Measurements from ENCODE around the gene TNFRSF8. TPM values are rescaled to one million over a fixed set of nuclear protein-coding genes. Genes with fewer than 3 reads are reported as not detected.

The TNFRSF8 gene
- total RNA-seq, 8 experiments from 2014 or later: 0.31 to 16.0 (median 0.46) TPM

- in situ Hi-C loops (cut with MboI; ENCODE audit: low pct_unique_long_range_greater_than_20kb in 2 of 9, low sequenced_read_pairs in 9 of 9, unreplicated experiment in 9 of 9): loop anchor here (5.0 to 25.0 kb wide), 5 partner anchors 80 to 90 kb away; no protein-coding TSS in a partner anchor
- Histone ChIP-seq H3K4me3 (no peak overlapping the region), H3K27ac (no peak overlapping the region), H3K4me1 (replicated peaks in 1 of 2) (peaks cover 0 to 3% of the 10 kb centered on the region in 2 donors)
- WGBS, 10 experiments: 0 to 81% (median 46%) methylated on average over 2 to 17 of the region's 19 CpGs
- peak in 7 of 8 experiments; percentile 33 to 59 (median 44) for ATAC-seq (replicated peaks in 6 of 8)
Measured at GRCh38 chr1:12124693-12125421, 61.8 kb downstream of the TNFRSF8 start.

GRCh38 chr1:12125422-12126355 is 62.6 kb downstream of the TNFRSF8 start:
- in situ Hi-C loops (cut with MboI; ENCODE audit: low pct_unique_long_range_greater_than_20kb in 2 of 9, low sequenced_read_pairs in 9 of 9, unreplicated experiment in 9 of 9): loop anchor here in 7 of 9 experiments (5.0 to 10.0 kb wide), 4 partner anchors 79 to 89 kb away; no protein-coding TSS in a partner anchor
- peaks cover 0 to 3% of the 10 kb centered on the region in 2 donors for H3K4me1 ChIP-seq (replicated peaks in 1 of 2)
- H3K4me3 ChIP-seq: no peak overlapping the region
- WGBS, 10 experiments: 40 to 100% (median 85%) methylated on average over 1 to 22 of the region's 24 CpGs; no CpG with 5 or more reads in 3 of the 10 experiments
- no peak overlapping the region for H3K27ac ChIP-seq
- peak in 3 of 8 experiments; percentile 7 to 27 (median 18) for ATAC-seq (replicated peaks in 6 of 8)

DNA sequence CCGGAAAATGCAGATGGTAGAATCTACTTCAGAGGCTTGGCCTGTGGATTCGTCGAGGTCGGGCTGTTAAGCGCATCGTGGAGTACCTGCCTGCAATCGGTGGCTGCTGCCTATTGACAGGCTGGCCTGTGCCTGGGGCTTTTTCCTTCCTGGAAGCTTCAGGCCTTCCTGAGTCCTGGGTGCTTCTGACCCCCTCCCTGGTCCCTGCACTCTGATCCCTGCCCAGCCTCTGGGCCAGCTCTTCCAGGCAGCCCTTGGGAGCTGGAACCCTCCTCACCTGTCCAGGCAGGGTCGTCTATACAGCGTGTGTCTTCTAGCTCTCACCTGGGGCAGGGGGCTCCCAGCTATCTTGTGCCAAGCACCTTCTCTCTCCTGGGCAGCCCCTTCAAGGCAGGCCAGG is 63.7 kb downstream of the TNFRSF8 start:
- Histone ChIP-seq H3K27ac (no peak overlapping the region), H3K4me1 (replicated peaks in 1 of 2) (peaks cover 0 to 3% of the 10 kb centered on the region in 2 donors), H3K4me3 (no peak overlapping the region)
- peak in 1 of 8 experiments; percentile 9 for ATAC-seq (replicated peaks in 6 of 8)
- WGBS, 10 experiments: 81 to 100% (median 88%) methylated on average over 1 to 9 of the region's 9 CpGs; no CpG with 5 or more reads in 5 of the 10 experiments
- in situ Hi-C loops (cut with MboI; ENCODE audit: low pct_unique_long_range_greater_than_20kb in 2 of 9, low sequenced_read_pairs in 9 of 9, unreplicated experiment in 9 of 9): loop anchor here in 7 of 9 experiments (5.0 to 10.0 kb wide), 4 partner anchors 78 to 88 kb away; no protein-coding TSS in a partner anchor

DNA sequence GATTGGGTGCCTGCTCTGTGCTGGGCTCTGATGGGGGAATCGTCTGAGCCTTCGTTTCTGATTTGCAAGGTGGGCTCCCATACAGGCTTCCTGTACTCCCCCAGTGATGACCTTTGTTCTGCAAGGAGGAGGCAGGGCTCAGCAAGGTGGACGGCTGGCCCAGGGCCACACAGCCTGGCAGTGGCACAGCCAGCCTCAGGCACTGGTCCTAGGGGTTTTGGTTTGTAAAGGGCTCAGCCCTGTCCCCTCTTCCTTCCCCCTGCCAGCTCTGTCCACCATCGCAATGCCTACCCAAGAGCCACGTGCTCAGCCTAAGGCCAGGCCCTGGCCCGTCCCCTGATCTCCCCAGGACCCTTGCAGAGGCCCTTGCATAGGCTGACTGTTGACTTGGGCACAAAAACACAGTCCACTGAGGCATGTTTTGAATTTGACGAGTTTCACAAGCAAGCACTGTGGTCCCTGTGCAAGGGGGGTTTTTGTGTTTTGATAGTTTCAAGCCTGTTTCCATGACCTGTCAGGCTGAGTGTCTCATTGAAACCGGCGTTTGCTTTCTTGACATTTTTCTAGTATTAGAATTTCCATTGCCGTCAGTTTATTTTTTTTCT is 64.2 kb downstream of the TNFRSF8 start:
- H3K4me1 ChIP-seq (replicated peaks in 1 of 2): peaks cover 0 to 3% of the 10 kb centered on the region in 2 donors
- 77 to 100% (median 91%) methylated on average over 1 to 8 of the region's 10 CpGs; no CpG with 5 or more reads in 1 of the 10 experiments for WGBS, 10 experiments

GRCh38 chr1:12128120-12128519 is 65.0 kb downstream of the TNFRSF8 start:
- in situ Hi-C loops (cut with MboI; ENCODE audit: low pct_unique_long_range_greater_than_20kb in 2 of 9, low sequenced_read_pairs in 9 of 9, unreplicated experiment in 9 of 9): loop anchor here in 7 of 9 experiments (5.0 to 10.0 kb wide), 4 partner anchors 77 to 87 kb away; no protein-coding TSS in a partner anchor
- no peak overlapping the region for H3K27ac ChIP-seq
- WGBS, 10 experiments: 62 to 96% (median 78%) methylated on average over 2 to 15 of the region's 15 CpGs; no CpG with 5 or more reads in 4 of the 10 experiments

More for the DNA sequence above, 64.2 kb downstream of the TNFRSF8 start:
- in situ Hi-C loops (cut with MboI; ENCODE audit: low pct_unique_long_range_greater_than_20kb in 2 of 9, low sequenced_read_pairs in 9 of 9, unreplicated experiment in 9 of 9): loop anchor here in 7 of 9 experiments (5.0 to 10.0 kb wide), 4 partner anchors 77 to 87 kb away; no protein-coding TSS in a partner anchor
- Histone ChIP-seq H3K4me3 (no peak overlapping the region), H3K27ac (no peak overlapping the region)
- peak in 2 of 8 experiments; percentile 11 to 12 for ATAC-seq (replicated peaks in 6 of 8)

DNA sequence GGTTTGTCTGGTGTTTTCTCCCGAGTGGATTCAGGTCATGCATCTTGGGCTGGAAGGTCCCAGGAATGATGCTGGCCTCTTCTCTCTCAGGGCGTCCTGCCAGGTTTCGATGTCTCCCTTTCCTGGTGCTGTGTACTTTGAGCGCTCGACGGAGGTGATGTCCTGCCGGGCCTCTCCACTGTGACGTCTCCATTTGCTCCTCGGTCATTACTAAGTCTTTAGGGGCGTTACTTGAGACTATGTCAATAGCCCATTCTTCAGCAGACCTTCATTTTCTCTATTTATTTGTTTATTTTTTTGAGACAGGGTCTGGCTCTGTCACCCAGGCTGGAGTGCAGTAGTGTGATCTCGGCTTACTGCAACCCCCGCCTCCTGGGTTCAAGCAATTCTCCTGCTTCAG is 66.5 kb downstream of the TNFRSF8 start:
- 76 to 100% (median 80%) methylated on average over 1 to 12 of the region's 12 CpGs; no CpG with 5 or more reads in 5 of the 10 experiments for WGBS, 10 experiments
- ATAC-seq (replicated peaks in 6 of 8): peak in 1 of 8 experiments; percentile 23
- in situ Hi-C loops (cut with MboI; ENCODE audit: low pct_unique_long_range_greater_than_20kb in 2 of 9, low sequenced_read_pairs in 9 of 9, unreplicated experiment in 9 of 9): loop anchor here in 7 of 9 experiments (5.0 to 10.0 kb wide), 4 partner anchors 75 to 85 kb away; no protein-coding TSS in a partner anchor
- Histone ChIP-seq H3K4me1 (replicated peaks in 1 of 2) (peaks cover 0 to 3% of the 10 kb centered on the region in 2 donors), H3K27ac (no peak overlapping the region), H3K4me3 (no peak overlapping the region)

More at GRCh38 chr1:12128120-12128519, 65.0 kb downstream of the TNFRSF8 start:
- Histone ChIP-seq H3K4me3 (no peak overlapping the region), H3K4me1 (replicated peaks in 1 of 2) (peaks cover 0 to 3% of the 10 kb centered on the region in 2 donors)
- no peak for ATAC-seq (replicated peaks in 6 of 8)

DNA sequence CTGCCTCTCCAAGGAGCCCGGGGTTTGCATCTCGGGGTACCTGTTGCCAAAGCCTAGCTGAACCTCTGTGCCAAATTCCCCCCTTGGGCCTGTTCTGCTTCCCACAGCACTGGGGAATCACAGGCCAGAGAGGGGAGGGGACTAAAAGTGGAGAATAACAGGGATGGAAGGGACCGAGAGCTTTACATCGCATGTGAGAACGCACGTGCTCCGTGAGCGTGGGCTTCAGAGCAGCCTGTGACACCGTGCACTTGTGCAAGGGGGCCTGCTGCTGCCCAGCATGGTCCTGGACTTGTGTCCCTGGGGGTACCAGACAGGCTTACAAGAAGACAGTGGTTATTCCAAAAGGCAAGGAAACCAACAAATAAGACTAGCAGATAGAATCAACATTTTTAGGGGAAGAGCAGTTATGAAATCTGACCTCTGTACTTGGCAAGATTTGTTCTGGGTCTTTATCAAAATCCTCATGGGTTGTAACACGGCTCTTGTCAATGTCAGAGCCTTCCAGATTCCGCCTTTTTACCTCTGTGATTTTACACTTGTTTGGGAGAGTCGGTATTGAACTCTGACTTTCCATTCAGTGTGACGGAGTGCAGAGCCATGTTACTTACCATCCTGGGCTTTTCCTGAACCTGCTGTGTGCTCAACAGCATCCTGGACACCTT is 67.5 kb downstream of the TNFRSF8 start:
- Histone ChIP-seq H3K27ac (no peak overlapping the region), H3K4me3 (no peak overlapping the region), H3K4me1 (replicated peaks in 1 of 2) (no peaks in the 10 kb centered on the region)
- ATAC-seq (replicated peaks in 6 of 8): no peak
- 75 to 94% (median 83%) methylated on average over 3 to 13 of the region's 13 CpGs; no CpG with 5 or more reads in 2 of the 10 experiments for WGBS, 10 experiments
- in situ Hi-C loops (cut with MboI; ENCODE audit: low pct_unique_long_range_greater_than_20kb in 2 of 9, low sequenced_read_pairs in 9 of 9, unreplicated experiment in 9 of 9): no loop called here

DNA sequence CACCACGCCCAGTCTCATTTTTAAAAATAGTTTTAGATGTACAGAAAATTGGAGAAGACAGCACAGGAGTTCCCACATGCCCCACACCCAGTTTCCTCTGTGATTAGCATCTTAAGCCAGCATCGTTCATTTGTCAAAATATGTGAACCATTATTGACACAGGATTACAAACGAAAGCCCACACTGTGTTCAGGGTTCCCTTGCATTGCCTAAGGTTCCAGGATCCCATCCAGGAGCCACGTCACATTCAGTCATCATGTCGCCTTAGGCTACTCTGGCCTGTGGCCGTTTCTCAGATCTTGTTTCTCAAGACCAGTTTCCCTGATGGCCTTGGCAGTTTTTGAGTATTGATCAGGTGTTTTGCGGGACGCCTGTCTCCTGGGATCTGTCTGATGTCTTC is 69.0 kb downstream of the TNFRSF8 start:
- in situ Hi-C loops (cut with MboI; ENCODE audit: low pct_unique_long_range_greater_than_20kb in 2 of 9, low sequenced_read_pairs in 9 of 9, unreplicated experiment in 9 of 9): no loop called here
- Histone ChIP-seq H3K27ac (no peak overlapping the region), H3K4me1 (replicated peaks in 1 of 2) (no peaks in the 10 kb centered on the region), H3K4me3 (no peak overlapping the region)
- ATAC-seq (replicated peaks in 6 of 8): peak in 3 of 8 experiments; percentile 46 to 83 (median 82)
- WGBS, 10 experiments: 3 to 97% (median 84%) methylated on average over 2 to 8 of the region's 8 CpGs; no CpG with 5 or more reads in 2 of the 10 experiments

DNA sequence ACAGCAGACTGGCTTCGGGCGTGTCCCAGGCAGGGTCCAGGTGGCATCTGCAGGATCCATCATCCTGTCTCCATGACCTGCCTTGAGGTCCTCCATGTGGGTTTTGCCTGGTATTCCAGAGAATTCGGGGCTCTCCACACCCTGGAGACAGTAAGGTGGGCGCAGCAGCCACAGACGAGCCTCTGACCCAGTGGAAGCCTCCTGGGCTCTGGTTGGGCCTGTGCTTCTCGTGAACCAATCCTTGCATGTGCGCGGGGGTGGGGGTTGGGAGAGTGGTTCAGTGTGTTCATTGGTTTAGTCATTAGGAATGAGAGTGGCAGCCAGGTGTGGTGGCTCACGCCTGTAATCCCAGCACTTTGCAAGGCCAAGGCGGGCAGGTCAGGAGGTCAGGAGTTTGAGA is 71.6 kb downstream of the TNFRSF8 start:
- in situ Hi-C loops (cut with MboI; ENCODE audit: low pct_unique_long_range_greater_than_20kb in 2 of 9, low sequenced_read_pairs in 9 of 9, unreplicated experiment in 9 of 9): no loop called here
- ATAC-seq (replicated peaks in 6 of 8): no peak
- no peak overlapping the region for H3K27ac ChIP-seq
- 60 to 100% (median 88%) methylated on average over 1 to 4 of the region's 10 CpGs; no CpG with 5 or more reads in 4 of the 10 experiments for WGBS, 10 experiments
- H3K4me3 ChIP-seq: no peak overlapping the region
- H3K4me1 ChIP-seq (replicated peaks in 1 of 2): no peaks in the 10 kb centered on the region

DNA sequence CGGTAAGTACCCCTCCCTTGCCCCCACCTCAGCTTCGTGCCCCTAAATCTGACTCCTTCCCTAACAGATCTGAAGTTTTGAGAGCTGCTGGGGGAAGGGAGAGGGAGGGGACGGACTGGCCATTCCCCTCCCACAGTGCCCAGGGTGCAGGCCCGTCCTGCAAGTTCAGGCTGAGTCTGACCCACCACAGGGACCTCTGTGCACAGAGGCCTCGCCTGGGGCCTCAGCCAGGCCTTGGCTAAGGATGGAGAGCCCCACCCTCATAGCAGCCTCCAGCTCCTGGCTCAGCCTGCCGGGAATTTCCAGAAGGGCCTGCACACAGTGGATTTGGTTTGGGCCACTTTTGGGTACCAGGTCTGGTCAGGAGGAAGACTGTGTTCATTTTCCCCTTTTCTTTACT is 72.5 kb downstream of the TNFRSF8 start:
- H3K4me1 ChIP-seq (replicated peaks in 1 of 2): peaks cover 0 to 4% of the 10 kb centered on the region in 2 donors
- in situ Hi-C loops (cut with MboI; ENCODE audit: low pct_unique_long_range_greater_than_20kb in 2 of 9, low sequenced_read_pairs in 9 of 9, unreplicated experiment in 9 of 9): no loop called here
- 0 to 100% (median 79%) methylated on average over 1 to 5 of the region's 6 CpGs; no CpG with 5 or more reads in 4 of the 10 experiments for WGBS, 10 experiments
- ATAC-seq (replicated peaks in 6 of 8): peak in 3 of 8 experiments; percentile 32 to 85 (median 39)
- no peak overlapping the region for H3K4me3 ChIP-seq
- no peak overlapping the region for H3K27ac ChIP-seq

DNA sequence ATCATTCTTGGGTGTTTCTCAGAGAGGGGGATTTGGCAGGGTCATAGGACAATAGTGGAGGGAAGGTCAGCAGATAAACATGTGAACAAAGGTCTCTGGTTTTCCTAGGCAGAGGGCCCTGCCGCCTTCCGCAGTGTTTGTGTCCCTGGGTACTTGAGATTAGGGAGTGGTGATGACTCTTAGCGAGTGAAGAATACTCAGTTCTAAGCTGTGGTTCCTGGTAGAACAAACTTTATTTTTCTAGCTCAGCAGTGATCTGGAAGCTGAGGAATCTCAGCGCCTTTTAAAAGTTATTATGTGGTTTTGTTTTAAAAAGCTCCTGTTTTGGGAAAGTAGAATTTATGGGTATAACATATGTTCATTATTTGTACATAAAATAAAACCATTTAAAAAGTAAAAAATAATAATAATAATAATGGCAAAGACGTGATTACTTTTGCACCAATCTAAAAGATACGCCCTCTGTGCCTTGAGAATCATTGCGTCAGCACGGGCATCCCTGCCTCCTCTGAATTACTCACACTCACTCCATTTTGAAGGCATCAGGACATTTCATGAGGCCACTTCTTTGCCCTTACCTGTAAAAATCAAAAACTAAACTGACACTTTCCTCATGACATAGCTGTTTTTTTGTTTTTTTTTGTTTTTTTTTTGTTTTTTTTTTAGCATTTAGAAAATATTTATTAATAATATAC is 74.0 kb downstream of the TNFRSF8 start:
- no peak for ATAC-seq (replicated peaks in 6 of 8)
- Histone ChIP-seq H3K4me1 (replicated peaks in 1 of 2) (peaks cover under 1 to 16% of the 10 kb centered on the region in 2 donors), H3K4me3 (no peak overlapping the region), H3K27ac (no peak overlapping the region)
- in situ Hi-C loops (cut with MboI; ENCODE audit: low pct_unique_long_range_greater_than_20kb in 2 of 9, low sequenced_read_pairs in 9 of 9, unreplicated experiment in 9 of 9): no loop called here
- WGBS, 10 experiments: 60 to 100% (median 83%) methylated on average over 1 to 7 of the region's 8 CpGs; no CpG with 5 or more reads in 1 of the 10 experiments

Data from motor neuron (in vitro differentiated cells).